Cardiac fibroblast (primary cell): ENCODE measurements around the gene ZNF710.

Source experiments
- DNase-seq, 2 donors: peaks; one replicate each; pipeline versions ENCODE4 v3.0.0 to v3.0.0-alpha.2; 2010; ENCODE audit warnings: low read depth in 2 of 2
- H3K4me3 ChIP-seq, 2 donors: replicated peaks in 1 of 2; 1 replicate in 1 of 2; 2 replicates in 1 of 2; pipeline ENCODE4 v1.5.1; 2011; ENCODE audit warnings: low read depth in 2 of 2, low read length in 2 of 2, mild to moderate bottlenecking in 2 of 2, moderate library complexity in 1 of 2
- CTCF ChIP-seq: IDR thresholded peaks from one replicate; pipeline ENCODE4 v1.5.1; 2011; ENCODE audit warnings: low read depth, mild to moderate bottlenecking, low read length, inconsistent platforms

ZNF710 gene

GRCh38 chr15:89980896-89981295 lies 20.2 kb upstream of the ZNF710 start:
- no peak for DNase-seq
- H3K4me3 ChIP-seq = no peak overlapping the region
- no peak for TF ChIP-seq CTCF

- no peak for DNase-seq
- no peak overlapping the region for H3K4me3 ChIP-seq
- no peak for TF ChIP-seq CTCF
These were observed 18.6 kb upstream of the ZNF710 start for GRCh38 chr15:89982315-89983055.

GRCh38 chr15:89984001-89984400 lies 17.1 kb upstream of the ZNF710 start:
- no peak for DNase-seq
- H3K4me3 ChIP-seq = no peak overlapping the region
- TF ChIP-seq CTCF = no peak

- H3K4me3 ChIP-seq = no peak overlapping the region
- no peak for DNase-seq
- no peak for TF ChIP-seq CTCF
These were observed 16.6 kb upstream of the ZNF710 start for GRCh38 chr15:89984421-89985010.

GRCh38 chr15:89985111-89985510 lies 16.0 kb upstream of the ZNF710 start:
- no peak for DNase-seq
- no peak overlapping the region for H3K4me3 ChIP-seq
- no peak for TF ChIP-seq CTCF

GRCh38 chr15:89991312-89991711 lies 9.8 kb upstream of the ZNF710 start:
- no peak overlapping the region for H3K4me3 ChIP-seq
- DNase-seq = no peak
- TF ChIP-seq CTCF = no peak
